GM21723 (cell line): Measurements from ENCODE around the gene NOL4L.

ENCODE experiments used
- ATAC-seq: cut with Tn5 transposase; IDR thresholded peaks from one replicate; pipeline ENCODE4 v1.9.1; 2021; ENCODE audit warnings: mild to moderate bottlenecking, moderate library complexity; ENCODE audit not compliant: unreplicated experiment

The NOL4L gene

DNA sequence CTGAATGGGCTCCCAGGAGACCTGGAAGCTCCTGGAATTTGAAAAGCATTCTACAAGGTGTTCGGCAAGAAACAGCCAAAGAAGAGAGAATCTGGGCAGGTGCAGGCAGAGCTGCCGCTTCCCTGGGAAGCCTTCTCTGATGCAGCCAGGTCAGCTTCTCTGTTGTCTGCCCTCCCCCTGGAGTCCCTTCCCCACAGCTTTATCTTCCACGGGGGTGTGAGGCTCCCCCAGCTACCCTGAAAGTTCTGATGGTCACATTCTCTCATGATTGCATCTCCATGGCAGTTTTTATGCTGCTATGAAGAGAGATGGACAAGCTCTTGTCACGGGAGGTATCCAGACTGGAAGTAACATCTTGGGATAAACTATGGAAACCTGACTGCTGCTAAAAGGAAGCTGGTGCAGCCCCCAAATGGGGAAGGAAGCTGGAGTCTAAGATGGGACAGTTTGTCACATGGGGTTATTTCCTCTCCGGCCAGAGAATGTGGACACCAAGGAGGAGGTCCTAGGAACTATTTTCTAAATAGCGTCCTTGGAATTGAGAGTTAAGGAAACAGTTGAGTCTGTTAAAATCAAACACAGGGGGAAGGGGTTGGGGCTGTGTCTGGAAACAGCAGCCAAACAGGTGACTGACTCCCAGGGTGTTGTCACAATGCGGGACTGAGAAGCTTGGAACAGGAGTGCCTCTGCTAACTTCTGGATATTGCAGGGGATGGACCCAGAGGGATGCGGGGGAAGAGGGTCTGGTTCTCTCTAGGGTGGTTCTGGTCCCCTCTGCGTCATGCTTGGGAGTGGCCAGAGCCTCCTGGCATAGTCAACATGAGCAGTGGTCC is 135.9 kb downstream of the NOL4L start:
- no peak for ATAC-seq

DNA sequence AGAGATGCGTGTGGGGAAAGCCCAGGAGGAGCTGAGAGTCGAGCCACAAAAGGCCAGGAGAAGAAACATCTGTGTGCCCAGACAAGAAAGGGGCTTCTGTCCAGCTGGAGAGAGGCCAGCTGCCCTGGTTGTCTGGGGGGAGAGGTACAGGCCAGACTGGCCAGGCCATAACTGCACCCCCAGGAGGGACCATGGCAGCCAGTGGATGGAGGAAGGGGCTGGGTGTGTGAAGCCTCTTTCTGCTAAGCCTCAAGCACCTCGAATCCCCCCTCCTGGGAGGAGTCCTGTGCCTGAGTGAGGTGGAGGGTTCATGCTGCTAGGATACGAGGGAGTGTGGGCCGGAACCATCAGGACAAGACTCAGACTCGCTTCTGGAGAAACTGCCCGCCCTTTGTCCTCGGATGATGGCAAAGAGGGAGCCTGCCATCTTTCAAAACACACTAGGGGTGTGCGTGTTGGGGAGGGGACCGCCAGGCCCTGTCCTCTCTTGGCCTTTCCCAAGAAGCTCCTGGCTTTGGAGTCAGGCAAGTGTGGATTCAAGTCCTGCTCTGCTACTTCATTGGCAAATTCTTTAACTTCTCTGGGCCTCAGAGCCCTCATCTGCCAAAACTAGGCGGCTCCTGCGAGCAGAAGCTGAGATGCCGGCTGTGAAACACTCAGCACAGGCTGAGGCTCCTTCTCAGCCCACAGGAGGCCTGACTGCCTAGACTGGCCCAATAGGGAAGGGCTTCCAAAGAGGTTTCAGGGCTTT is 136.7 kb downstream of the NOL4L start:
- ATAC-seq: no peak

DNA sequence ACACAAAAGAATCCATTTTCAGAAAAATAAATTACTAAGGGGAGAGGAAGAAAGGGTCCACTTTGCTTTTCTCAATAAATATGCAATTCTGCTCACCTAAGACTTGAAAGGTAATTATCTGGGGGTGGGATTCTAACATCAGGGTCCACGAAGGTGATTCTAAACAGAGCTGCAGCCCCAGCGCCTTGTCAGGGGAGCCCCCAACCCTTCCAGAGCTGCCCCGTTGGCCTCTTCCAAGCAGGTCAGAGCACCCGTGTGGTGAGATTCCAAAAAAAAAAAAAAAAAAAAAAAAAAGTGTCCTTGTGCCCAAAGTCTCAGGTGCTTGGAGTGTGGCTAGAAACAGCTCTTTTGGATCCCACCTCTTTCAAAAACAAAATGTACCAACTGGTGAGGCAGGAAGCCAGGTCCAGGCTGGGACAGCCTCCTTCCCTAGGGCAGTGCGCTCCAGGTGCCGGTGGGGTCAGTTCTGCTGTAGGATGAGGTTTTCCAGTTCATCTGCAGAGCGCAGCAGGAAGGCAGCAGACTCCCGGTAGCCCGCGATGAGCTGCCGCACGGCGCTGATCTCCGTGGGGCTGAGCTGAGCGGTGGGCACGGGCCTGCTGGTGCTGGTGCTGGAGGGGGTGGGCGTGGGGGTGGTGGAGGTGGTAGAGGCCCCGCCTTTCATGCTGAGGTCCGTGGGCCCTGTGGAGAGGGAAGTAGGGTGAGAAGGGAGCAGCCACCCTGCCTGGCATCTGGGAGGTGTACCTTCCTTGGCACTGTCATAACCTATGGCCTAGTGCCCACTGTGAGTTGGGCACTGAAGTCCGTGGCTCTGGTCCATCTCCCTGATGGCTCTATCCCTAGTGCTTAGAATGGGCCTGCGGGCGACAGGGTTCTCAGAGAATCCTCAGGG is 137.8 kb downstream of the NOL4L start:
- no peak for ATAC-seq

DNA sequence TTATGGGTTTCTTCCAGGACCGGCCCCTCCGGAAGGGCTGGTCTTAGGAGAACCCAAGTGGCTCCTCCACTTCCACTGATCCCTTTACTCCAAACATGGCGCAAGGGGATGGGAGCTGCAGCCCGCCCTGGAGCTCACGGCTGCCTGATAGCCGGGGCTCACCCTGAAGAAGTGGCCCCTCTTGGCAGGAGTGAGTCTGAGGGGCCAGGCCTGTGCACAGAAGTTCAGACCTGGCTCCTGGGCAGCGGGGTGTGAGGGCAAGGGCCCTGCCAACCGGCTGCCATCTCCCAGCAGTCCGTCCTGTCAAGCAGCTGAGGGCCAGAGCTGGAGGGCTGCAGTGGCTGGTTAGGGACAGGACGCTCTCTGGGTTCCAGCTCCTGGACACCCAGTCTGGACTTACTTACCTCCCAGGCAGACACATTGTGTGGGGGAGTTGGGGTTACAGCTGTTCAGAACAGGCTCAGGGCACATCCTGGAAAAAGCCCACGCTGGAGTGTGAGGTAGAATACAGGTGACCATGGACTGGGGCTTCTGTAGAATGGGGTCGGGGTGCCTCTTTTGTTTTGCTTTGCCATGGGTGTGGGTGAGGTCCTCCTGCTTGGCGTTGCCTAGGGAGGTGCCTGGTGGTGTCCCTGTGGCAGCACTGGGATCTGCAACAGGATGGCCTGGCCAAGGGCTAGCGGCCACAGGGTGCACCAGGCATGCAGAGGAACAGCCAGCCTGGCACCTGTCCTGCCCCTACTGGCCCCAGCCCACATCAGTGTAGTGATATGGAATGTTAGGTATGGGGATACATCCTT is 138.6 kb downstream of the NOL4L start:
- no peak for ATAC-seq

DNA sequence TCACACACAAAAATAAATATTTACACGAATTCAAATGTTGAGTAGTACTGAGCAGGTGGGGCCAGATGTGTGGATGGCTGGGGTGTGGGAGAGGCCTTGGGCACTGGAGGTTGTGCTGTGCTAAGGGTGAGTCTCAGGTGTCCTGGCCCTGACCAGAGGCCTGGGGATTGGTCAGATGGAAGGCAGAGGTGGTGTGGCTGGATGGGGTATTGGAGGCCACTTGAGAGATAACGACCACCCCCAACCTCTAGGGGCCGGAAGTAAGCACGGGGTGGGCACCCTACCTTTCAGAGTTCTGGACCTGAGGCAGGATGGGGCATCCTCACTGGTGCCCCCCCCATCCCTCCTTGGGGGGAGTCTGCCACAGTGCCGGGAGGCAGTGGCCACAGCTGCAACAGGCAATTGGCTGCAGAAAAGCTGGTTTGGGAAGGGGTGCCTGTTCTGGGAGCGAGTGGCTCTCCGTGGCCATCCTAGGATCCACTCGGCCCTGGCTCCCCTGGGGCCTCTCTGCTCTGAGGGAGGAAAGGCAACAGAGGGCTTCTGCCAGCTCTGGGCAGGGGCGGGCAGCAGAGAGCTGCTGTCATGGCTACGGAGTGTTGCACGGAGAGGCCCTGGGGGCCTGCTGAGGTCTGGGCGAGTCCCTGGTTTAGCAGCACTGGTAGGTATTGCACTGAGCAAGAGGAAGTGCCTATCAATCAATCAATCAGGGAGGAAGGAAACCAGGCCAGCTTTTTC is 139.4 kb downstream of the NOL4L start:
- ATAC-seq: no peak

DNA sequence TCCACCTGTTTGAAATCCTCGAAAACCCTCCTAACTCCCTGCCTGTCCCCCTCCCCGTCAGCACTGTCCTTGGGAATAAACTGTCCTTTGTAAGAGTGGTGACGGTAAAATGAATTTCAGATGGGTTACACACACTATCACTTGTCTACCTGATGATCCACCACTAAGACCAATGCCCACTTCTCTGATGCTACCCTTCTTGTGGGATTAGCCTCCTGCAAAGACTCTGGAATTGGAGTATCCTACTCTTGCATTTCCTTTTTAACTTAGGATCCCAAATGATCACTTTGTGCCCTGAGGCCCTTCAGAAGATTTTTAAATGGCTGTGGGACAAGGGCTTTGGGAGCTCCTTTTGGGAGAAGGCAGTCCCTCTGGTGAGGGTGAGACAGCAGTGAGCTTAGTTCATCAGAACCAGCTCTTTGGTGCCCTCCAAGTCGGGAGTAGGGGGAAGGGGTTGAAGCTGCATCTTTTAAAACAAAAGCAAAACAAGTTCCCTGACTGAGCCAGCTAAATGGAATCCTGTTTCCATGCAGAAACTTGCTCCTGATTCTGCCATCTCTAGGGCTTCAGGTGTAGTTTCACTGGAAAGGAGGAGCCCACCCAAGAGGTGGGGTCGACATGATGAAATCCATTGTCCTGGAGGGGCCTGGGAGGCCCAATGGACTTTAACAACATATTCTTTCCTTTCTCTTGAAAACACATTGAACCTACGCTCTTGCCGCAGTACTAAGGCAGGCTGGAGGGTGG is 140.5 kb downstream of the NOL4L start:
- no peak for ATAC-seq

DNA sequence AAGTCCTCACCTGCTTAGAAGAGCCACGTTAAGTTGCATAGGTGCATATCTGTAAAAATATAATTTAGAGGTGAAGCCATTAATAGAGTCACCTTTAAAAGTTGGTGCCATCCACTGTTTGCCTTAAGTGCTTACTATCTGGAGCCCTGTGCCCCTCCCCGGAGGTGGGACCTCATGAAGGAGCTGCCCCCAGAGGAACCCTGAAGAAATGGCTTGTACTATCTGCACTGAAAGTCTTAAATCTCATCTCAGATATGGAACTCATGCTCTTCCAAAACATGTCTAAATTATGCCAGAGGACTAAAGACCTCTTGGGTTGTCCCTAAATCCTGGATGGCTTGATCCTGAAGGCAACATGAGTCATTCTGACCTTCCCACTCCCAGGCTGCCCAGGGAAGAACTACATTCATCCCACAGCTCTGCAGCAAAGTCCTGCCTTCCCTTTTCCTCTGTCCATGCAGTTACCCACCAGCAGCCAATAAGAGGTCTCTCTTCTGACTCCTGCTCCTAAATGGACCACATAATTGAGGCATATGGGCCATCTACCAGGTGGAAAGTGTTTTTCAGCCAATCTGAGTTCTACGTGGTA is 141.7 kb downstream of the NOL4L start:
- no peak for ATAC-seq

DNA sequence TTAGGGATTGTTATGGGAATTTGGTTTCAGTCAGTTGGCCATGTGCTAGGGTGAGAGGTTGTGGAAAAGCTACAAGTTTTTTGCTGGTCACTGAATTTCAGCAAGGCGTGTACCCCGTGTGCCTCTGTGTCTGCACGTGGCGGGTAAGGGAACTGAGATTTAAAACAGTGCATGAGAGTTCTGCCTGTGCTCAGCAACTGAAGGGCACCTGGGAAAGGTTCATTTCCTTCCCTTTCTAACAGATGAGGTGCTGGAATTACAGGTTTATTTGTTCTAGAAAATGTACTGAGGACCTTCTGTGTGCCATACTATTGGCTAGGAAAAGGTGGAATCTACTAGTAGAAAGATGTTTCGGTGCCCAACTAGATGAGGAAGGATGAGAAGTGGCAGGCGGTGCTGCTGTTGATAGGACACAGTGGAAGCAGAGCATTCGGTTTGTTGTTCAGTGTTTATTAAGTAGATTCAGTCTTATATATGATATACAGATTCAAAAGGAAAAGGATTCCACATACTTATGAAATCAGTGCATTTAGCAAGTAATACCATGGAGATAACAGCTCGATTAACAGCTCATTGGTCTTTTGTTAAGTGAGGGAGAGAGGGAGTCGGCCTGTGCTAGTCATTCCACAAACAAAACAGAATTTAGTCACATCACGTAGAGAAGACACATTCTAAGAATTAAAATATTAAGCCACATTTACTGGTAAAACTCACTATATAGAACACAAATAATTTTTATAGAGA is 142.3 kb downstream of the NOL4L start:
- ATAC-seq: no peak

DNA sequence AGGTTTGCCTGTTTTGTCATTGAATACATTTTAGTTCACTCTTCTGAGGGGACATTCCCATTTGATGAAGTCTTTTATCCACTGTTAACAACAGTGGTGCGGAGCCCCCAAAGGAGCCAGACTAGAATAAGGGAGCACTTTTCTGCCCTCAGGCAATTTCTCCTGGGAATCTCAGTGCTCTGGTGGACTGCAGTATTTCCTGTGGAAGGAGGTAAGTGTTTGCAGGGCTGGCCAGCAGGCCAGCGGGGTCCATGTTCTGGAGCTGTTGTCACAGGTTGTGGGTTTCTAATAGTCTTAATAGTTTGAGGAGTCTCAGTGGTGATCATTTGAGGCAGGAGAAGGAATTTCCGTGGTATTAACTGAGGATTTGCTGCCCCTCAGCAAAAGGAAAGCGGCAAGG is 143.5 kb downstream of the NOL4L start:
- ATAC-seq: no peak

DNA sequence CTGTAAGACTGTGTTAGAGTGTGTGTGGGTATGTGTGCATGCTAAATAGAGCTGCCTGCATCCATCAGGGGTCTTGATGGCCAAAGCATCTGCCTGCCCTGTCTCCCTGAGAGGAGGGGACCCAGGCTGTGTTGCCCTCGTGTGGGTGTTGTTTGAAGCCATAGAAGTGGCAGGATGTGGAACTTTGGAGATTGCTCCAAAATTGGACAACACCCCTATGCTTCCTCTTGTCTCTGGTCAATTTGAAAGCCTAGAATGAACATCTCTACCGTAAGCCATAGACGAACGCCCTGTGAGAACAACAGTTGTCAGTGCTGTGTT is 144.4 kb downstream of the NOL4L start:
- no peak for ATAC-seq

DNA sequence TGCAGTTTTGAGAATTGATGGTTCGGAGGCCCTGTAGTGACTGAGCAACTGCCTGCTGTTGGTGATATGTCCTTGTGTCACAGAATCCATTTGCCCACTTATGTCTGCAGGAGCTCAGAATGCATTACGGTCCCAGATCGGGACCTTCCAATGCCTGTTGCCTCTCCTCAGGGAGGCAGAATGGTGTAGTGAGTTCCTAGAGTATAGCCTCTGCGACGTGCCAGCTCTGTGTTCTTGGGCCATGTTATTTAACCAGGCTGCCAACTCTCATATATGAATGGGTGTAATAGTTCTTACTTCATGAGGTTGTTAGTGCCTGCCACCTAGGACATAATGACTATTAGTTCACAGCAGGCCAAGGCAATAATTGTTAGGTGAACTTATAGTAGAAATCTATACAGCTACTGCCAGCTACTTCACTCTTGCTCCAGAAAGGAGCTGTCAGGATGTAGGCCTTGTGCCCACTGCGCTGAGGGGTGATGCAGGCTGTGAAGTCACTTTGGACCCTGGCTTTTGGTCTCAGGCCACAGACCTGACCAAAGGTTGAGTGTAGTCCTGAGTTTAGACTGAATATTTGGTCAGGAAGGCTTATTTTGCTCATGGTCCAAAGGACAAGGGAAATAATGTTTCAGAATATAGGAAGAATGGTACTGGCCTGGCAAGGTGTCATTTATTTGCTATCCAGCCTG is 144.9 kb downstream of the NOL4L start:
- no peak for ATAC-seq

DNA sequence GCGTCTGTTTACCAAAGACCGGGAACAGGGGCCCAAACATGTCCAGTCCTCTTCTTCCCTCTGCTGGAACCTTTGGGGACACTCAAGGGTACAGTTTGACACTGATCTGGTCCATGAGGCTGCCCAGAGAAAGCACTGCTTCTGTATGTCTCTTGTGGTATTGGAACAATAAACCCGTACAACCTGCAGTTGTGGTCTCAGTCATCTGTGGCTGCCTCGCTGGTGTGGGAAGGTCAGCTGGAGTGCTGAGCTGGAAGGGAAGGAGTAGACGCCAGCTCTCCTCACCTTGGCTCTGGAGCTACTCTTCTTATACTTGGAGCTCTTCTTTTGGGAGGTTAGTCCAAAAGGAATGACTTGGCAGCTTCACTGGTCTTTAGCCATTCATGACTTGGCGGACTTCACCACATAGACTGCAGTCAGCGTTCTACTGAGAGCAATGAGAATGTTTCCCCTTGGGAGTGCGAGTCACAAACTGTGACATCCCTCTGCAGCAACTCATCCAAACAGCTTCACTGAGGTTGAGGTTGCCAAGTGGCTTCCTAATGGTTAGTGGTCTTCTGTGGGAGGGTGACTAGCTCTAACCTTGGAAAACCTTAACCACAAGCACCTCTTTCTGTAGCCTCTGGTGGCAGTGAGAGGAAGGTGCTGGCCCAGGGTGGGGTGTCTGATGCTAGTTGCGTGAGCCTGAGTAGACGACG is 145.9 kb downstream of the NOL4L start:
- no peak for ATAC-seq

DNA sequence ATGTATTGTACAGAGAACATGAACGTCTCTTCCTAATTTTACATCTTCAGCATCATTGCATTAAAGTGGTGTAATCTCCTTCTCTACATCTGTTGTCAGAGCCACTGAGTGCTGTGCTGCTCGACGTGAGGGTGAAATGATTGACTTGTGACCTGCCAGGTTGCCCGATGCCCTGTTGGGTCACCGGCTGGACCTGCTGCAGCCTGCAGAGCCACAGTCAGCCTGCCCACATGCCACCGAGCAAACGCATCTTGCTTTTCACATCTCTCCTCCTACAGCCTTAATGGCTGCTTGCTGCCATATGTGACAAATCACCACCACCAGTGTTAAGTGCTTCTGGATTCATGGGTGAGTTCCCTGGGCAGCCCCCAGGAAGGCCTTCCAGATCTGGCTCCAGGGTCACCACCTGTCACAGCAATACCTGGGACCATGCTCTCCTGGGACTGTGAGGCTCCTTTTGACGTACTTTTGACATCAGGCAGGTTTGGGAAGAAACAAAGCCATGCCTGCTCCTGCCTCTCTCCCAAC is 146.7 kb downstream of the NOL4L start:
- ATAC-seq: no peak

DNA sequence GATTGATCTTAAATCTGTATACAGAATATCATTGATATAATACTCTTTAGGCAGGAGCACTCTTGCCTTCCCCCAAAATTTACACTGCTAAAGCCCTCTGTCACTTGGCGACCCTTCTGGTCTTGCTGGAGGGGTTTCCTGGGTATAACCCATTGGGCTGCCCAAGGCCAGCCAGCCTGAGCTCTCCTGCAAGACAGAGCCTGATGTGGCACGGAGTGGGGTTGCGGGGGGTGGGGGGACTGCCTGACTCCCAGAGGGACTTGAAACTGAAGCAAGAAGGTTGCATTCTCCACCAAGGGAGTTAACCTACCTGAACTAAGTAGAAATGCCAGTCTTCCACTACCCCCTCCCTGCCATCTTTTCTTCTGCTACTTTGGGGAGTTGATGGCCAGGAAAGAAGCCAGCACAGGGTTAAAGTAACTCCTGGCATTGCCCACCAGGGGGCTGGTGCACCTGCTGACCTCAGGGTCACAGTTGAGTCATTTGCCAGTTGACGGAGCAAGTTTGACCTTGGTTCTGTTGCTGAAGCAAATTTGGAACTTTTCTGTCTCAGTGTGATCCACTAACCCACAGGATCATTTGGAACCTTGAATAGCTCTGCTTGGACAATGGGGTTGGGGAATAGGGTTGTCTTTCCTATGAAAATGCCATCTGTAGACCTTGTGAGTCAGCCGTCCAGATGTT is 147.6 kb downstream of the NOL4L start:
- no peak for ATAC-seq

DNA sequence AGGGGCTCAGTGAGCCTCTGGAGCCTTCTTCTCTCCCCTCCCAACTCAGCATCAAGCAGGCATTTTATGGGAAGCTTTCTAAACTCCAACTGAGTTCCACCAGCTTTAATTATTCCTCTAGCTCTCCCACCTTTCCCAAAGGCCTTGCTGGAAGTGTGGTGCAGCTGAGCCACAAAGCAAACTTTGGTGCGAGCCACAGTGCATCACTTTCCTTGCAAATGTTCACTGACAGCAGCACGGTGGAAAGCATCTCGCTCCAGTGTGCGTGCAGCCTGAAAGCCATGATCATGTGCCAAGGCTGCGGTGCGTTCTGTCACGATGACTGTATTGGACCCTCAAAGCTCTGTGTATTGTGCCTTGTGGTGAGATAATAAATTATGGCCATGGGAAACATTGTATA is 148.2 kb downstream of the NOL4L start:
- ATAC-seq: no peak

DNA sequence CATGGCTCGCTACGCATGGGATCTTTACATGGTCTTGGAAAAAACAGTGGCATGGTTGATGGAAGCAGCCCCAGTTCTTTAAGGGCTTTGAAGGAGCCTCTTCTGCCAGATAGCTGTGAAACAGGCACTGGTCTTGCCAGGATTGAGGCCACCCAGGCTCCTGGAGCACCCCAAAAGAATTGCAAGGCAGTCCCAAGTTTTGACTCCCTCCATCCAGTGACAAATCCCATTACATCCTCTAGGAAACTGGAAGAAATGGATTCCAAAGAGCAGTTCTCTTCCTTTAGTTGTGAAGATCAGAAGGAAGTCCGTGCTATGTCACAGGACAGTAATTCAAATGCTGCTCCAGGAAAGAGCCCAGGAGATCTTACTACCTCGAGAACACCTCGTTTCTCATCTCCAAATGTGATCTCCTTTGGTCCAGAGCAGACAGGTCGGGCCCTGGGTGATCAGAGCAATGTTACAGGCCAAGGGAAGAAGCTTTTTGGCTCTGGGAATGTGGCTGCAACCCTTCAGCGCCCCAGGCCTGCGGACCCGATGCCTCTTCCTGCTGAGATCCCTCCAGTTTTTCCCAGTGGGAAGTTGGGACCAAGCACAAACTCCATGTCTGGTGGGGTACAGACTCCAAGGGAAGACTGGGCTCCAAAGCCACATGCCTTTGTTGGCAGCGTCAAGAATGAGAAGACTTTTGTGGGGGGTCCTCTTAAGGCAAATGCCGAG is 148.8 kb downstream of the NOL4L start:
- no peak for ATAC-seq
